B cell (primary cell): ENCODE results near the gene DOK5. TPM values are rescaled to one million over a fixed set of nuclear protein-coding genes. Genes with fewer than 3 reads are reported as not detected.

Source experiments
- ATAC-seq: fragments of 200-7000 bp; cut with Tn5 transposase; one replicate; pipeline ENCODE4 v1.10.0; 2021; ENCODE audit warnings: low read depth, mild to moderate bottlenecking, moderate number of reproducible peaks, moderate library complexity
- CTCF ChIA-PET: fragments of 350-600 bp; sonication (Branson Sonifier 250); formaldehyde crosslinking; loops from one replicate; lab custom pipeline; 2021; ENCODE audit warnings: antibody characterized with exemption, inconsistent platforms; lab: Charles Lee
- POLR2A ChIA-PET: fragments of 350-600 bp; sonication (Branson Sonifier 250); formaldehyde crosslinking; loops from one replicate; lab custom pipeline; 2021; ENCODE audit warnings: antibody characterized with exemption; lab: Charles Lee
- DNase-seq: peaks from one replicate; pipeline ENCODE4 v3.0.0; 2013
- H2AFZ ChIP-seq: 2 replicates; pipeline ENCODE4 v1.6.1; 2012; ENCODE audit warnings: mild to moderate bottlenecking, low read depth, low read length; ENCODE audit not compliant: insufficient read depth, poor library complexity, severe bottlenecking
- H3K27ac ChIP-seq, 2 donors: 1 replicate in 1 of 2; 2 replicates in 1 of 2; pipeline ENCODE4 v1.5.1; 2012 to 2013; ENCODE audit warnings: low read length in 2 of 2, mild to moderate bottlenecking in 2 of 2, moderate library complexity in 1 of 2
- H3K27me3 ChIP-seq, 4 experiments: fragments of 200-600 bp in 1 of 4; sonication (generic) in 1 of 4; replicated peaks in 1 of 4; 1 replicate in 2 of 4; 2 replicates in 2 of 4; pipeline versions ENCODE4 v1.6.1 to v1.7.0; 2013 to 2016; ENCODE audit warnings: low read length in 3 of 4, mild to moderate bottlenecking in 2 of 4, mixed read lengths in 1 of 4, moderate library complexity in 1 of 4; ENCODE audit not compliant: insufficient read depth in 4 of 4, control insufficient read depth in 3 of 4; ENCODE audit errors: control extremely low read depth in 1 of 4
- H3K36me3 ChIP-seq, 2 experiments: replicated peaks in 1 of 2; 1 replicate in 1 of 2; 2 replicates in 1 of 2; pipeline versions ENCODE4 v1.6.1 to v1.7.1; 2013; ENCODE audit warnings: low read length in 1 of 2; ENCODE audit not compliant: insufficient read depth in 2 of 2, control insufficient read depth in 1 of 2; ENCODE audit errors: control extremely low read depth in 1 of 2, extremely low read depth in 1 of 2
- H3K4me1 ChIP-seq, 2 donors: fragments of 200-600 bp in 1 of 2; sonication (generic) in 1 of 2; 1 replicate in 1 of 2; 2 replicates in 1 of 2; pipeline versions ENCODE4 v1.5.1 to v1.6.1; 2013 to 2017; ENCODE audit warnings: low read length in 2 of 2; ENCODE audit not compliant: control insufficient read depth in 2 of 2, insufficient read depth in 2 of 2
- H3K4me2 ChIP-seq: replicated peaks from 2 replicates; pipeline ENCODE3; 2012; ENCODE audit warnings: mild to moderate bottlenecking, low read depth, low read length; ENCODE audit not compliant: poor library complexity, severe bottlenecking
- H3K4me3 ChIP-seq, 5 experiments: fragments of 200-600 bp in 1 of 5; sonication (generic) in 1 of 5; 1 replicate in 3 of 5; 2 replicates in 2 of 5; pipeline versions ENCODE4 v1.5.1 to v1.7.0; 2011 to 2016; ENCODE audit warnings: low read length in 4 of 5, mild to moderate bottlenecking in 4 of 5, low read depth in 2 of 5, control low read depth in 1 of 5, moderate library complexity in 1 of 5; ENCODE audit not compliant: insufficient read depth in 1 of 5; ENCODE audit errors: control extremely low read depth in 1 of 5, extremely low read depth in 1 of 5
- H3K79me2 ChIP-seq: fragments of 200-600 bp; sonication (generic); one replicate; pipeline ENCODE4 v1.6.0; 2016; ENCODE audit warnings: low read length; ENCODE audit not compliant: control insufficient read depth, insufficient read depth
- H3K9ac ChIP-seq: fragments of 200-600 bp; sonication (generic); 2 replicates; pipeline ENCODE4 v1.6.1; 2017; ENCODE audit warnings: mild to moderate bottlenecking, low read length, moderate library complexity
- H3K9me3 ChIP-seq, 3 donors: one replicate each; pipeline versions ENCODE4 v1.6.1 to v1.7.1; 2013; ENCODE audit warnings: low read length in 2 of 3; ENCODE audit not compliant: control insufficient read depth in 2 of 3, insufficient read depth in 1 of 3; ENCODE audit errors: control extremely low read depth in 1 of 3
- H4K20me1 ChIP-seq: 2 replicates; pipeline ENCODE4 v1.6.0; 2012; ENCODE audit warnings: mild to moderate bottlenecking, low read length; ENCODE audit not compliant: insufficient read depth, control insufficient read depth, poor library complexity, severe bottlenecking
- H3K27ac Mint-ChIP-seq: one replicate; pipeline ENCODE4 v1.8.0; 2021; ENCODE audit warnings: mixed read lengths
- H3K27me3 Mint-ChIP-seq: one replicate; pipeline ENCODE4 v1.8.0; 2021; ENCODE audit warnings: mixed read lengths
- H3K4me1 Mint-ChIP-seq: one replicate; pipeline ENCODE4 v1.8.0; 2021; ENCODE audit warnings: mixed read lengths
- H3K4me3 Mint-ChIP-seq: one replicate; pipeline ENCODE4 v1.8.0; 2021; ENCODE audit warnings: mixed read lengths
- H3K9me3 Mint-ChIP-seq: one replicate; pipeline ENCODE4 v1.8.0; 2022; ENCODE audit warnings: mixed read lengths; ENCODE audit not compliant: insufficient read depth
- EZH2 ChIP-seq: IDR thresholded peaks from 2 replicates; pipeline ENCODE4 v1.6.1; 2012; ENCODE audit warnings: borderline replicate concordance, low read depth, mild to moderate bottlenecking, moderate library complexity, low read length; ENCODE audit not compliant: insufficient read depth, poor library complexity, severe bottlenecking
- WGBS: methylation state at CpG from one replicate; pipeline ENCODE4 v1.1.5; 2013; ENCODE audit warnings: missing lambda C conversion rate; ENCODE audit not compliant: insufficient coverage; 5-methylcytosine and 5-hydroxymethylcytosine counted together
- intact Hi-C: fragments of 100-400 bp; cut with micrococcal nuclease; formaldehyde crosslinking; loops from one replicate; pipeline ENCODE4 v1.10.0; 2022
- polyA plus RNA-seq: library from polyadenylated mRNA; depleted of rRNA; stranded (reverse); fragments of >200 nt; gene quantifications from 2 replicates; pipeline ENCODE4 v1.2.3, GENCODE V29; 2012
- total RNA-seq, 2 donors: library from RNA; stranded (reverse); fragments of 120-200 nt in 1 of 2; gene quantifications; 1 replicate in 1 of 2; 2 replicates in 1 of 2; pipeline versions ENCODE4 v1.2.3 to v1.2.4, GENCODE V29; 2013 to 2022
- TF ChIP-seq, protein P1 (sequence below): fragments of 200-600 bp; IDR thresholded peaks from one replicate; pipeline ENCODE4 v1.8.0; 2022; ENCODE audit warnings: antibody characterized with exemption, mild to moderate bottlenecking

The DOK5 gene
- total and polyA plus RNA-seq, 2 donors (not counting 1 experiment from before 2014, with no cell fraction given) = not detected

DNA sequence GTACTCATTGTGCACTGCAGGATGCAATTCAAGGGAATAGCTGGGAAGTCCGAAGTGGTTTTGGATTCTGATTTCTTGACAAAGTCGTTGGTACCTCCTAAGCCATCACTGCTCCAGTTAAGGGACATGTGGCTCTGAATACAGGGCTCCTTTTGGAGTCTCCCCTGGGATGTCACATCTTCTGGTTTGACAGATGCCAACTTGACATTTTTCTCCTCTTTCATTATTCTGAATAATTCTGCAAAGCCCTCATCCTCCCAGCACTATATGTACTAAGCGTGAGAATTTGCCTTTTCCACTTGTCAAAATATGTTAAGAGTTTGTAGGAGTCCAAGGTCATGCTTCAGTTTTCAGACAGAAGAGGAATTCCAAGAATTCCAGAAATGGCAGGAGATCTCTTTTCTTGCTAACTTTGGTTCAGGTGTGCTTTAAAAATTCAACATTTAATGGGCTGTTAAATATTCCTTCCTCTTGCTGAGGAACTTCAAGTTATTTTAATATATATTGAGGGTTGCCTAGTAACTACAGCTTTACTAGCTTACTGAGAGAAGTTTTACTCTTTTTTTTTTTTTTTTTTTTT is 38.7 kb downstream of the DOK5 start:
- no peak for DNase-seq
- H3K4me2 ChIP-seq = no peak overlapping the region
- H3K79me2 ChIP-seq = no peaks in the 10 kb centered on the region
- POLR2A ChIA-PET = no interaction called here
- H3K4me1 ChIP-seq = no peaks in the 10 kb centered on the region
- no peaks in the 10 kb centered on the region for H3K9me3 Mint-ChIP-seq
- TF ChIP-seq EZH2 = no peak
- TF ChIP-seq, protein P1, sequence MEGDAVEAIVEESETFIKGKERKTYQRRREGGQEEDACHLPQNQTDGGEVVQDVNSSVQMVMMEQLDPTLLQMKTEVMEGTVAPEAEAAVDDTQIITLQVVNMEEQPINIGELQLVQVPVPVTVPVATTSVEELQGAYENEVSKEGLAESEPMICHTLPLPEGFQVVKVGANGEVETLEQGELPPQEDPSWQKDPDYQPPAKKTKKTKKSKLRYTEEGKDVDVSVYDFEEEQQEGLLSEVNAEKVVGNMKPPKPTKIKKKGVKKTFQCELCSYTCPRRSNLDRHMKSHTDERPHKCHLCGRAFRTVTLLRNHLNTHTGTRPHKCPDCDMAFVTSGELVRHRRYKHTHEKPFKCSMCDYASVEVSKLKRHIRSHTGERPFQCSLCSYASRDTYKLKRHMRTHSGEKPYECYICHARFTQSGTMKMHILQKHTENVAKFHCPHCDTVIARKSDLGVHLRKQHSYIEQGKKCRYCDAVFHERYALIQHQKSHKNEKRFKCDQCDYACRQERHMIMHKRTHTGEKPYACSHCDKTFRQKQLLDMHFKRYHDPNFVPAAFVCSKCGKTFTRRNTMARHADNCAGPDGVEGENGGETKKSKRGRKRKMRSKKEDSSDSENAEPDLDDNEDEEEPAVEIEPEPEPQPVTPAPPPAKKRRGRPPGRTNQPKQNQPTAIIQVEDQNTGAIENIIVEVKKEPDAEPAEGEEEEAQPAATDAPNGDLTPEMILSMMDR = no peak
- H3K27ac ChIP-seq = no peak overlapping the region
- no peak overlapping the region for H2AFZ ChIP-seq
- no peak overlapping the region for H3K4me3 ChIP-seq
- no peaks in the 10 kb centered on the region for H3K27me3 Mint-ChIP-seq
- H3K36me3 ChIP-seq = no peaks in the 10 kb centered on the region
- H3K27ac Mint-ChIP-seq = no peak overlapping the region
- no peaks in the 10 kb centered on the region for H4K20me1 ChIP-seq
- H3K4me3 Mint-ChIP-seq = no peak overlapping the region
- CTCF ChIA-PET = interaction anchor here (0.7 kb wide), 1 partner anchor 12 kb away, joined by 3 read pairs; no protein-coding TSS in a partner anchor
- H3K9me3 ChIP-seq = no peaks in the 10 kb centered on the region
- ATAC-seq = no peak
- intact Hi-C loops = no loop called here
- no peaks in the 10 kb centered on the region for H3K27me3 ChIP-seq
- no peak overlapping the region for H3K9ac ChIP-seq
- no peaks in the 10 kb centered on the region for H3K4me1 Mint-ChIP-seq
- WGBS = 75% methylated on average over 2 of the region's 3 CpGs

DNA sequence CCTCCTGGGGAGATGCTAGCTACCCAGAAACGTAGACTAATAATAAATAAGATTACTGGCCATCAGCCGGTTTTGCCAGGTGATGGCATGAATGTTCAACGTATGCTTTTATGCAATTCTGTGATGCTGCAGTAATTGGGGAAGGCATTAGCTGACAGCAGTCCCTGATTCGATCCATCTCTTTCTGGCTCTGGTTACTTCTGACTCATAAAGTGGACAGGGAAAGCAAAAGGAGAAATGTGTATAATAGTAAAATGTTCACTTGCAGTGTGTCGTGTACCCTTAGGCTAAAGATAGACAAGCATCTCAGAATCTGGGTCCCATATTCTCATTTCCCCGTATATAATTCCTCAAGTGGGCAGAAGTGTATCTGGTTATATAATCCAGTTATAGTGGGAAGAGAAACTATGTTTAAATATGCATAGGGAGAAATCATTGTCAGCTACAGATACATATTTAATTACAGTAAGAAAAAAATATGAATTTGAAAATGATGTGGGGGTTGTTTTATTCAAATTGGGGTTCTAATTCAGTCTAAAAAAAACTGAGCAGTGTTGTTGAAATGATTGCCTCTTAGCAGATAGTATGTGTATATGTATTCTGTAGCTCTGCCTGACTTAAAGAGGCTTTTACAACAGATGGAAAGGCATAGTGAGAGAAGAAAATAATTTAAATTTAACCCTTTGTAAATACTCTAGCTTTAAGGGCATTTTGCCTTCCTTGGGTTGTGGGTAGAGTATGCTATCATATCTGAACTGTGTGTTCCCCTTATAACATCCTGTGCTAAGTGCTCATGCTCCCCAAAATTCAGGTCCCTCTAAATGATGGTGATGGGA is 40.6 kb downstream of the DOK5 start:
- no peaks in the 10 kb centered on the region for H3K9me3 Mint-ChIP-seq
- ATAC-seq (no peak), DNase-seq (no peak)
- ChIA-PET POLR2A (no interaction called here), CTCF (interaction anchor here (0.6 kb wide), 1 partner anchor 139 kb away, joined by 3 read pairs; no protein-coding TSS in a partner anchor)
- Histone ChIP-seq H3K9me3 (no peaks in the 10 kb centered on the region), H2AFZ (no peak overlapping the region), H3K27me3 (no peaks in the 10 kb centered on the region), H4K20me1 (no peaks in the 10 kb centered on the region), H3K4me1 (no peaks in the 10 kb centered on the region), H3K9ac (no peak overlapping the region), H3K27ac (no peak overlapping the region), H3K4me3 (no peak overlapping the region), H3K4me2 (no peak overlapping the region), H3K36me3 (no peaks in the 10 kb centered on the region), H3K79me2 (no peaks in the 10 kb centered on the region)
- 86% methylated on average over 4 of the region's 6 CpGs for WGBS
- intact Hi-C loops = no loop called here
- no peak overlapping the region for H3K27ac Mint-ChIP-seq
- no peaks in the 10 kb centered on the region for H3K27me3 Mint-ChIP-seq
- H3K4me1 Mint-ChIP-seq = no peaks in the 10 kb centered on the region
- TF ChIP-seq EZH2 = no peak
- TF ChIP-seq, protein P1 = no peak
- no peak overlapping the region for H3K4me3 Mint-ChIP-seq
